ENCODE results near the gene PDIA5. TPM values are rescaled to one million over a fixed set of nuclear protein-coding genes. Genes with fewer than 3 reads are reported as not detected.

The PDIA5 gene
- total and polyA plus RNA-seq, 2 of the 4 experiments (the other 2 are of a cell fraction), result 19.4 to 42.0 TPM

DNA sequence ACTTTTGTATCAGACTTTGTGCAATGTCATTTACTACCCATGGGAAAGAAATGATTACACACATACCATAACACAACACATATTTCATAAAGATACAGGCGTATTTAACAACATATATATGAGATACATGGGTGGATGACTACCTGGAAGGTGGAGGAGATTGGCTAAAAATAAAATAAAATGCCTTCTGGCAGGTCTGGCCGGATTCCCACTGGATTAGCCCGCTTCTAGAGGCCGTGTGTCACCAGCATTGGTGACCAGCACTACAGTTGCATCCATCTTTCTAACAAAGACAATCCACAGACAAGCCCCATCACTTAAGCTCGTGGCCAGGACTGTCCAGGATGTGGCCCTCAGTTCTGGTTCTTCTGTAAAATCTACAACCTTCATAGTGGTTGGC, 114.0 kb downstream of the PDIA5 start:
- Histone ChIP-seq H2BK5ac (ENCODE audit: low read depth, low read length, poor library complexity, severe bottlenecking) (no peak overlapping the region), H4K8ac (ENCODE audit: low read depth in 2 of 2, low read length in 2 of 2) (no peak overlapping the region), H2BK15ac (ENCODE audit: low read depth, low read length) (no peak overlapping the region), H3K9me3 (ENCODE audit: control insufficient read depth, insufficient read depth, low read length) (no peaks in the 10 kb centered on the region), H3K79me1 (ENCODE audit: low read depth in 1 of 2, low read length in 2 of 2) (no peaks in the 10 kb centered on the region), H2BK120ac (ENCODE audit: low read depth, low read length) (no peak overlapping the region), H3K56ac (ENCODE audit: extremely low read depth, insufficient read depth, low read length) (no peak overlapping the region), H3K18ac (ENCODE audit: low read depth, low read length) (no peak overlapping the region), H3K9me1 (ENCODE audit: insufficient read depth, low read length) (0 out of 2 replicates have a peak, but pooled peaks cover 3% of the 10 kb centered on the region), H3K36me3 (ENCODE audit: control insufficient read depth, insufficient read depth, low read length) (no peaks in the 10 kb centered on the region), H3K23ac (ENCODE audit: low read depth, low read length) (no peak overlapping the region), H3K4me2 (ENCODE audit: low read depth, low read length) (no peak overlapping the region), H2AFZ (replicated peaks; ENCODE audit: low read length, poor library complexity) (no peak overlapping the region), H3K14ac (replicated peaks; ENCODE audit: low read depth, low read length) (no peak overlapping the region), H4K5ac (ENCODE audit: low read depth, low read length) (no peak overlapping the region), H3K4me3 (ENCODE audit: insufficient read depth, low read depth, low read length) (no peak overlapping the region), H3K27ac (ENCODE audit: insufficient read depth, low read length) (no peak overlapping the region), H4K91ac (ENCODE audit: insufficient read depth, low read depth, low read length) (no peak overlapping the region), H2BK20ac (ENCODE audit: low read depth, low read length) (no peak overlapping the region), H3K9ac (ENCODE audit: low read depth, low read length) (no peak overlapping the region), H3K4me1 (ENCODE audit: control insufficient read depth, insufficient read depth, low read length) (no peaks in the 10 kb centered on the region), H2AK9ac (replicated peaks; ENCODE audit: low read depth, low read length, poor library complexity) (no peak overlapping the region), H2AK5ac (ENCODE audit: low read depth, low read length) (no peak overlapping the region), H4K20me1 (ENCODE audit: insufficient read depth, low read length) (no peaks in the 10 kb centered on the region), H3K4ac (ENCODE audit: low read depth, low read length) (no peak overlapping the region), H3K27me3 (ENCODE audit: control insufficient read depth, insufficient read depth, low read length) (no peaks in the 10 kb centered on the region)
- DNase-seq (no peak), ATAC-seq (ENCODE audit: low read depth) (no peak)
- WGBS, 2 experiments (ENCODE audit: extremely low coverage in 2 of 2, insufficient read length in 1 of 2), result no CpG with 5 or more reads among the region's 5 CpGs
- no TSS peak for BruUV-seq (replicated peaks)
- TF ChIP-seq POLR2A (IDR thresholded peaks at IDR 0.05; ENCODE audit: low read depth, low read length) (no peak), SMC3 (IDR thresholded peaks at IDR 0.05; ENCODE audit: low read depth, low read length) (no peak)
- TF ChIP-seq, protein P1, sequence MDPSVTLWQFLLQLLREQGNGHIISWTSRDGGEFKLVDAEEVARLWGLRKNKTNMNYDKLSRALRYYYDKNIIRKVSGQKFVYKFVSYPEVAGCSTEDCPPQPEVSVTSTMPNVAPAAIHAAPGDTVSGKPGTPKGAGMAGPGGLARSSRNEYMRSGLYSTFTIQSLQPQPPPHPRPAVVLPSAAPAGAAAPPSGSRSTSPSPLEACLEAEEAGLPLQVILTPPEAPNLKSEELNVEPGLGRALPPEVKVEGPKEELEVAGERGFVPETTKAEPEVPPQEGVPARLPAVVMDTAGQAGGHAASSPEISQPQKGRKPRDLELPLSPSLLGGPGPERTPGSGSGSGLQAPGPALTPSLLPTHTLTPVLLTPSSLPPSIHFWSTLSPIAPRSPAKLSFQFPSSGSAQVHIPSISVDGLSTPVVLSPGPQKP (IDR thresholded peaks at IDR 0.05; ENCODE audit: borderline replicate concordance, low read depth, low read length), result no peak
- ChIA-PET POLR2A (ENCODE audit: unreplicated experiment) (no interaction called here), CTCF (no interaction called here)
- intact Hi-C loops (cut with micrococcal nuclease) (no loop called here), in situ Hi-C loops (cut with MboI; ENCODE audit: low sequenced_read_pairs) (no loop called here), dilution Hi-C loops (cut with HindIII; ENCODE audit: low sequenced_read_pairs, unreplicated experiment) (no loop called here)
